GM19397 (cell line): Measurements from ENCODE around the gene ODF4.
A peak's percentile ranks its signal among the peaks of the same experiment; 100 is the strongest.
"Not testable (repeated sequence)": the region's sequence is repeated elsewhere in the genome, so short reads cannot be mapped to it uniquely, and the experiment has no call there.

Experiments
- ATAC-seq: cut with Tn5 transposase; IDR thresholded peaks from one replicate; pipeline ENCODE4 v1.9.1; 2021; ENCODE audit warnings: mild to moderate bottlenecking, moderate library complexity; ENCODE audit not compliant: unreplicated experiment

Gene ODF4

DNA sequence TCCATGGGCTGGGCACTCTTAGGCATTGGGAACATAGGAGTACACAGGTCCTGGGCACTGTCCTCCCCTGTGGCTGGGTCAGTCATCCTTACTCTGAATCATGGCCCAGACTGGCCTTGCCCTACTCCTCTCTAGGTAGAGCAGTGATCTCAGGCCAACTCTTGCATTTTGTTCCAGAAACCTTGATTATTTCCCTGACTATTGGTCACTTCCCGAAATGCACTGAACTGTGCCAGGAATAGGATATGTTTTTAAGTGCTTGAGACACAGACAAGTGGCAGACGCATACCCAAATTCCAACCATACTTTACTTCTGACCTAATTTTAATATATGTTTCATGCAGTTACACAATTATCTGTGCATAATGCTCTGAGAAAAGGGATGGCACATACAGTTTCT, 26.6 kb downstream of the ODF4 start:
- no peak for ATAC-seq

DNA sequence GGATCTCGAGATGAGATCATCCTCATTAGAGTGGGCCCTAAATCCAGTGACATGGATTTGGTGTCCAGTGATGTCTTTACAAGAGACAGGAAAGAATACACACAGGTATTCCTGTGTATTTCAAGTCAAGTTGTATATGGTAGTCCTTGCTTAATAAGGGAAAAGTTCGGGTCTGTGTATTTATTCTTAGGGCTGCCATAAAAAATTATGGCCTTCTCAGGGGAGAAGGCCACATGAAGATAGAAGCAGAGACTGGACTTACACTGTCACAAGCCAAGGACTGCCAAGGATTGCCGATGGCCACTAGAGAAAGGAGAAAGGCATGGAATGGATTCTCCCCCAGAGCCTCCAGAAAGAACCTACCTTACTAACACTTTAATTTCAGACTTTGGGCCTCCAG, 28.6 kb downstream of the ODF4 start:
- no peak for ATAC-seq

GRCh38 chr17:8369944-8370343, 30.3 kb downstream of the ODF4 start:
- no peak for ATAC-seq

- ATAC-seq = no peak
Observed at GRCh38 chr17:8371786-8372185, 32.1 kb downstream of the ODF4 start.

DNA sequence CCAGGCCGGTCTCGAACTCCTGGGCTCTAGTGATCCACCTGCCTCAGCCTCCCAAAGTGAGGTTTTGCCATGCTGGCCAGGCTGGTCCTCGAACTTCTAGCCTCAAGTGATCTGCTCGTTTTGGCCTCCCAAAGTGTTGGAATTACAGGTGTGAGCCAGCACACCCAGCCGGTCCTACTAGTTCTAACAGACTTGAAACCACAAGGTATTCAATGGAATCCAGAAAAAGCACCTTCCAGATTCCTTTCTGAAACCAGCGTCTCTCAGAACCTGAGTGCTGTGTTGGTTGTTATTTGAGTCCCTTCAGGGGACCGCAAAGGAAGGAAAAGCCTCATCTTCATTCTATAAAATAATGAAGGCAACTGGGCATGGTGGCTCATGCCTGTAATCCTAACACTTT, 32.8 kb downstream of the ODF4 start:
- ATAC-seq = no peak

DNA sequence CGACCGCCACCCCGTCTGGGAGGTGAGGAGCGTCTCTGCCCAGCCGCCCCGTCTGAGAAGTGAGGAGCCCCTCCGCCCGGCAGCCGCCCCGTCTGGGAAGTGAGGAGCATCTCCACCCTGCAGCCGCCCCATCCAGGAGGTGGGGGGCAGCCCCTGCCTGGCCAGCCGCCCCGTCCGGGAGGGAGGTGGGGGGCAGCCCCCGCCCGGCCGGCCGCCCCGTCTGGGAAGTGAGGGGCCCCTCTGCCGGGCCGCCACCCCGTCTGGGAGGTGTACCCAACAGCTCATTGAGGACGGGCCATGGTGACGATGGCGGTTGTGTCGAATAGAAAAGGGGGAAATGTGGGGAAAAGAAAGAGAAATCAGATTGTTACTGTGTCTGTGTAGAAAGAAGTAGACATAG, 34.2 kb downstream of the ODF4 start:
- not testable (repeated sequence) for ATAC-seq

GRCh38 chr17:8375738-8376259, 36.2 kb downstream of the ODF4 start:
- peak; percentile 11 for ATAC-seq

DNA sequence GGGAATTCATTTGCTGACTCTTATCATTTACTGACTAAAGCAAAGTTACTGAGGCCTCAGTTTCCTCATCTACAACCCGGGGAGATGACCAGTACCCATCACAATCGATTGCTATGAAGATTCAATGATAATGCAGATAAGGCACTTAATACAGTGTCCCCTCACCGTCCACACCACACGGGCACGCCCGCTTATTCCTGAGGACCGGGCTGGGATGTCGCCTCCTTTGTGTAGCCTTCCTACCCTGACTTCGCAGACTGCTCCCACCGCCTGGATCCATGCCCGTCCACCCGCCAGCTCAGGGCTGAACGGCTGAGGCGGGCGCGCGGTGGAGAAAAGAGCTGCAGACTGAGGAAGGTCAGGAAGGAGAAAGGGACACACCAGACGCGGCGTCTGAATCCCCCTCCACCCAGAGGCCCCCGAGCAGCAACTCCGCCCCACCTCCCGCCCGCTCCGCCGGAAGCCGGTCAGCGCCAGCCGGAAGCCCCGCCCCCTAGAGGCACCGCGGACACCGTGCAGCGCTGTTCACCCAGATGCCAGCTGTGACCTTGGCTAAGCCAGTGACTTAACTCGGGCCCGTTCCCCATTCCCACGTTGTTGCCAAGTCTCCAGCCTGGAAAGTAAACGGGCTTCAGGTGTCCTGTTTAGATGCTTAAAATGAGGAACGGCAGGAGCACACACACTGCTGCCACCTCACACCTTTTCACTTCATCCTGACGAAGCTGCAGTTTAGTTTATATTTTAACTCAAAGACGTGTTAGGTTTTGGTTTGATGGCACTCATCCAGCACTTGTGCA, 36.8 kb downstream of the ODF4 start, which contains the start of gene KRABD2:
Gene KRABD2, minus strand, starts transcription at position 434 of the 797 bp plus-strand sequence.
- peak; percentile 98 for ATAC-seq

DNA sequence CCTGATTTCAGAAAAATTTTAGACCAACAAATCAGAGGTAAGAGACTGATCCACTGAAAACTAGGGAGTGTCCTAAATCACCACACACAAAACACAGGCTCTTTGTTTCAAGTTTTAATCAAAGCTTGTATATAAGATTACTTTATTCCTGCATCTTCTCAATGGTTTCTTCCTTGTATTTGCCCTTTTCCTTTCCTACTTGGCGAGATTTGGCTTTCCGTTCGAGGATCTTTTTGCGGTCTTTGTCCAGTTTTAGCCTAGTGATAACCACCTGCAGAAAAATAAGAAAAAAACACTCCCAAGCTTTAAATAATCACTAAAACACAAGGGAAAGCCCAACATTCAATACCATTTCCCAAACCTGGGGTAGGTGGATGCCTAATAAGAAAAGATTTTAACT, 37.8 kb downstream of the ODF4 start:
- ATAC-seq = no peak

DNA sequence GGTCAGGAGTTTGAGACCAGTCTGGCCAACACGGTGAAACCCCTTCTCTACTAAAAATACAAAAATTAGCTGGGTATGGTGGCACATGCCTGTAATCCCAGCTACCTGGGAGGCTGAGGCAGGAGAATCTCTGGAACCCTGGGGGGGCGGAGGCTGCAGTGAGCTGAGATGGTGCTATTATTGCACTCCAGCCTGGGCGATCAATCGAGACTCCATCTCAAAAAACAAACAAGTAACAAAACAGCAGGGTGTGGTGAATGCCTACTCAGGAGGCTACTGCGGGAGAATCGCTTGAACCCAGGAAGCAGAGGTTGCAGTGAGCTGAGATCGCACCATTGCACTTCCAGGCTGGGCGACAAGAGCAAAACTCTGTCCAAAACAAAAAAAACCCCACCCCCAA, 38.5 kb downstream of the ODF4 start:
- not testable (repeated sequence) for ATAC-seq

- no peak for ATAC-seq
Observed at GRCh38 chr17:8380049-8380448, 40.4 kb downstream of the ODF4 start.

GRCh38 chr17:8382052-8382879, 42.6 kb downstream of the ODF4 start:
- ATAC-seq = no peak

- no peak for ATAC-seq
Observed at GRCh38 chr17:8382880-8383142, 43.2 kb downstream of the ODF4 start.

- peak; percentile 92 for ATAC-seq
Observed at GRCh38 chr17:8383143-8383822, 43.6 kb downstream of the ODF4 start, which contains the start of gene RPL26. Gene RPL26, minus strand, starts transcription at chr17:8383193. Its CDS starts 883 bp downstream, at chr17:8382310.

GRCh38 chr17:8384801-8385378, 45.2 kb downstream of the ODF4 start:
- no peak for ATAC-seq

GRCh38 chr17:8386841-8387240, 47.2 kb downstream of the ODF4 start:
- no peak for ATAC-seq

DNA sequence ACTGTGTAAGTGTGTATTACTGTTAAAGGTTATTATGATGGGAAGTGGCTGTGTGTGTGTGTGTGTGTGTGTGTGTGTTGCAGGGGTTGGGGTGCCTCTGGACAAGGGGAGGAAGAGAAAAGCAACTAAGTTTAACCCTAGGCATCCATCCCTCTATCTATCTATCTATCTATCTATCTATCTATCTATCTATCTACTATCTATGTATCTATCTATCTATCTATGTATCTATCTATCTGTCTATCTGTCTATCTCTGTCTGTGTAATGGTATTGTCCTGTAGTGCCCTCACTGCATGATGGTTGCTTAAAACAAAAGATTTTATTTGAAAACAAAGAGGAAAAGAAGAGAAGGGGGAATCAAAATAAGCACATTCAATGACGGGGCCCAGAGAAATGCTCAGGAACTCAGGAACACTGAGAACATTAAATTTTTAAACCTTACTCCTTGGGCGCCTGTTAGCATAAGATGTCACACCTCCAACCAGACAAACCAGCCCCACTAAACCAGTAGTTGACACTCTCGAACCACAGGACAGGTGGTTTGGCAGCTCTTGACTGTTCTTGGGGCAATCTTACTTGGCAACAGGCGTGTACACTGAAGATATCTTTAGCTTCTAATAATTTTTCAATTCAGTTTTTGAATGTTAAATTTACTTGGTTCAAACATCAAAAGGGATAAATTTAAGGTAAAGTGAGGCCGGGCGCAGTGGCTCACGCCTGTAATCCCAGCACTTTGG, 48.4 kb downstream of the ODF4 start:
- no peak for ATAC-seq

DNA sequence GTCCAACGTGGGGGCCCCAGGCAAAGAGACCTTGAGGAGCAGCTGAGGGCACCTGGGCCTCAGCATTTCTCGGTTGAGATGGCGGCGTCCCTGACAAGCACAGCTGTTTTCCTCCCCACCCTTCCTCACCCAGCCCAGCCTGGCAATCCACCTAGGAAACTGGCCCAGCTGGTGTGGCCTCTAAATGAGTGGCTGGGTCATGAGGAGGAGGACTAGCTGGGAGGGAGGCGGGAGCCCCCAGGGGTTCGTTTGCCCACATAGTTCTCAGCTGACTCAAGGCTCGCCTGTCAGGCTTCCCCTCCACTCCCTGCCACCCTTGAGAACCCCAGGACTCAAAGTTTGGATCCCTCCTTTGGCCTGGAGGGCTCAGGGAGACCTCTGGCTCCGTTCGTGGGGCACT, 52.1 kb downstream of the ODF4 start:
- no peak for ATAC-seq

GRCh38 chr17:8392274-8392673, 52.6 kb downstream of the ODF4 start:
- ATAC-seq = no peak
